Activated T-helper 1 cell treated with Interleukin-2 at 50 U/mL for 16 hours (primary cell): ENCODE data around the gene IGFL3.
"Not testable (repeated sequence)": the region's sequence is repeated elsewhere in the genome, so short reads cannot be mapped to it uniquely, and the experiment has no call there.

Source experiments
- DNase-seq: peaks from one replicate; pipeline ENCODE4 v3.0.0-alpha.2; 2020; ENCODE audit warnings: low read depth

IGFL3 gene

GRCh38 chr19:46125447-46125846 is 959 bp upstream of the IGFL3 start:
- no peak for DNase-seq

- DNase-seq, result no peak
These were observed 6.4 kb downstream of the IGFL3 start for GRCh38 chr19:46118136-46118535.

GRCh38 chr19:46116121-46116520 is 8.4 kb downstream of the IGFL3 start:
- no peak for DNase-seq

- DNase-seq, result no peak
These were observed 8.9 kb downstream of the IGFL3 start for GRCh38 chr19:46115396-46116106.

DNA sequence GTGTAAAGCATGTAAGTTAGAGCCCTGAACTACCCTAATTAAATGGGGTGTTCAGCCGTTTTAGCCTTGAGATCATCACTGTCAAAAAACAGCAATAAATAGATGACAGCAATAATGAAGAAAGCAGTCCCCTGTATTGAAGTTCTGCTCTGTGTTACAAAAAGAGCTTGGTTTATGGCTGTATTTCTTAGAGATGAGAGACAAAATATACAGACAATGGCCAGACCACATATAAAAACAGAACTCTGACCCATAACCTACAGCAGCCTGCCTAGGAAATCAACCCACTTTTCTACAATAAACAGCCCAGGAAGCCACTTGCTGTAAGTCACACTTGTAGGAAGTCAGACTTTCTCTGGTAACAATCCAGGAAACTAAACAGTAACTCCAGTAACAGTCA is 10.8 kb downstream of the IGFL3 start:
- DNase-seq, result no peak

DNA sequence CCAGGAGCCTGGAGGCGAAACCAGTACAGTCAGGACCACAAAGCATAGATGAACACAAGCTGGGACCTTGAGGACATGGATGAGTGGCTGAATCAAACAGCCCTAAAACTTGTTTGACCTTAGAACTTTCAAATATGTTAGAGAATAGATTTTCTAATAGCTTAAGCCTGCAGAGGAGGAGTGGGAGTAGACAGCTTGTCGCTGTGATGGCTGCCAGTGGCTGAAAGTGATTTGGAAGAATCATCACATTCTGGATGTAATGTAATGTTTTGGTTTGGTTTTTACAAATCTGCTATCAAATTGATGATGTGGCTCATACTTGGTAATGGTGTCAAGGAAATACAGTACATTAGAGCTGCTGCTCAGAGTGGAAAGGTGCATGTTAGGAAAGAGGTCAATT is 12.0 kb downstream of the IGFL3 start:
- no peak for DNase-seq

- no peak for DNase-seq
These were observed 13.1 kb downstream of the IGFL3 start for GRCh38 chr19:46111376-46111775.

- no peak for DNase-seq
These were observed 14.6 kb downstream of the IGFL3 start for GRCh38 chr19:46109876-46110275.

DNA sequence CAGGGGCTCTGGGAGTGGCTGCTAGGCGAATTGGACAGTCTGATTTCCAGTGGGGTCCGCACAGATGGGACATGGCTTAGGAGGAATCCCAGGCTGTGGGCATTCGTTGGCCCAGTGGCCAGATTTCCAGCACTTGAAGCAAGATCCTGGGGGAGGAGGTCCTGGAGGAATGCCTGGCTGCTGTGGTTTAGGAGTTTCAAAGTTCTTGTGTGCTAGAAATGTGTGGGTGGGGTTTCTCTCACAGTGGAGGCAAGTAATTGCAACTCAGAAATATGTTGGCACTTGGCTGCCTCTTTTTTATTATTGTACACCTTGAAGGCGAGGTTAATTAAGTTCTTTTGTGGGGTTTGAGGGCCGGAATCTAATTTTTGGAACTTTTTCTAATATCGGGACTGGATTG is 17.1 kb downstream of the IGFL3 start:
- no peak for DNase-seq

- not testable (repeated sequence) for DNase-seq
These were observed 22.2 kb downstream of the IGFL3 start for GRCh38 chr19:46102333-46102732.

DNA sequence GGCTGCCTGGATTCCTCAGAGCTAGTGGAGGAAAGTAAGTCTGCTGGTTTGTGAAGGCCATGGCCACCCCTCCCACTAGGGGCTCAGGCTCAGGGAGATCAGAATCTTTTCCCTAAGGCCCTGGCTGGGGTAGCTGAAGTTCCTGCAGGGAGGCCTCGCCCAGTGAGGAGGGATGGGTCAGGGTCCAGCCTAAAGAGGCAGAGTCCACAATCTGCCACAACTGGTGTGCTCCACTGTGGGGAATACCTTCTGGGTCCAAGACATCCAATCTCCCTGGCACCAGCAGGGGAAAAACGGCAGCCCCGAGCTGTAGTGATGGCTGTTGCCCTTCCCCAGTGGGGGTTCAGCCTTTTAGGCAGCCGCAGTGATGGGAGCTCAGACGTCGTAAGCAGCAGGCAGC is 23.2 kb downstream of the IGFL3 start:
- DNase-seq, result no peak

DNA sequence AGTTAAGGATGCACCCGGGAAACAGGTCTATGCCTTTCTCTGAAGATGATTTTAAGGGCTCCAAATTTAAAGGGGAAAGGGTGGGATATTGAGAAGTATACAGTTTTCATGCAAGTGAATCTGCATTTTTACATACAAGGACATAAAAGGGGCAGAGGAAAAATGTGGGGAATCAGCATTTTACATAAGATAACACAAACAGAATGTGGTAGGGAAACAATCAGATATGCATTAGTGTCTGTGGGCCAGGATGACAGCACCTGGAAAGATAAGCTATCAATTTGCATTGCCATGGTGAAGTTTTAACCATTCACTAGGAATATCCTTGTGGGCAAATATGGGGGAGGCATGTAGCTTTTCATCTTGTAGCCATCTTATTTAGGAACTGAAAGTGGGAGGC is 24.1 kb downstream of the IGFL3 start:
- no peak for DNase-seq

DNA sequence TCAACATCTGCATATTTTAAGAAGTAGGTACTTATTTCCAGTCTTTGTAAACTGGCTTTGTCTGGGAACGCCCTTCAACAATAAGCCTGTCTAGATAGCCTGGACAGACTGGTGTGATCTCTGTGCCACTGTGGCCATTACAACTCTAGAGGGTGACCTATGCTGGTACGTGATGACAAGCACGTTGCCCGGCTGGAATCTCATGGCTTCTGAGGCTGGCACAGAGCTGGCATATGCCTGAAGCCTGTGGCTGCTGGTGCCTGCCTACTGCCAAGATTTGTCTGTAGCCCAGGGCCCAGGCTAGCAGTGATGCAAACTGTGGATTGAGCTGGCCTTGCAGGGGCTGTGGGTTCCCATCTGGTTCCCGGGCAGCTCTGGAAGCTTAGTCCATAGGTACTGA is 34.0 kb downstream of the IGFL3 start:
- no peak for DNase-seq

- DNase-seq, result no peak
These were observed 35.1 kb downstream of the IGFL3 start for GRCh38 chr19:46089432-46089831.

DNA sequence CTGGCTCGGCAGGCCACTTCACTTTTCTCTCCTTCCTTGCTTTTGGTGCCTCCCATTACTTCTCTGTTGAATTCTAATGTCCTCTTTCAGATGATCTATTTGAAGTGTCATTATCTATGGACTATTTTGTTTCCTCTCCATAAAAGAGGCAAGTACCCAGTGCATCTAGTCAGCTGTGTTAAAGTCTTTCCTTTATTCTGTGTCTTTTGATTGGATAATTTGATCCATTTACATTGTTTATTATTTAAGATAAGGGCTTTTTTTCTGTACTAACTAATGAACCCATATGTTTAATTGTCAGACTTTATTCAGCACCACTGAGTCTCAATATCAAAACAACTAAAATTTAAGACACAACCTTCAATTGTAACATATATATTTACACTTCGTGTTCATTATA is 36.4 kb downstream of the IGFL3 start:
- no peak for DNase-seq

GRCh38 chr19:46085888-46086287 is 38.6 kb downstream of the IGFL3 start:
- DNase-seq, result no peak

DNA sequence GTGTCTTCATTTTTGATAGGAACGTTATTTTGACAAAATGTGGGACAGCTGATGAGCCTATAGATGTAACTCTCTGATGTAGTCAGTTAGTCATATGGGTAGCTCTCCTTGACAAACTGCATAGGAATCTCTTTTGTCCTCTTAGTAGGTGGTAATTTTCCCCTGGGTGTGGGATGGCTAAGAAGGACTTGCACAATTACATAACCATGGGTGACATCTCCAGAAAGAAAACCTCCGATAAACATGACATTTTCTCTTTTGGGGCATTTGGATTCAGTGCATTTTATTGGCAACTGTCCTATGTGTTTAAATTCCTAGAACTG is 41.8 kb downstream of the IGFL3 start:
- DNase-seq, result no peak

DNA sequence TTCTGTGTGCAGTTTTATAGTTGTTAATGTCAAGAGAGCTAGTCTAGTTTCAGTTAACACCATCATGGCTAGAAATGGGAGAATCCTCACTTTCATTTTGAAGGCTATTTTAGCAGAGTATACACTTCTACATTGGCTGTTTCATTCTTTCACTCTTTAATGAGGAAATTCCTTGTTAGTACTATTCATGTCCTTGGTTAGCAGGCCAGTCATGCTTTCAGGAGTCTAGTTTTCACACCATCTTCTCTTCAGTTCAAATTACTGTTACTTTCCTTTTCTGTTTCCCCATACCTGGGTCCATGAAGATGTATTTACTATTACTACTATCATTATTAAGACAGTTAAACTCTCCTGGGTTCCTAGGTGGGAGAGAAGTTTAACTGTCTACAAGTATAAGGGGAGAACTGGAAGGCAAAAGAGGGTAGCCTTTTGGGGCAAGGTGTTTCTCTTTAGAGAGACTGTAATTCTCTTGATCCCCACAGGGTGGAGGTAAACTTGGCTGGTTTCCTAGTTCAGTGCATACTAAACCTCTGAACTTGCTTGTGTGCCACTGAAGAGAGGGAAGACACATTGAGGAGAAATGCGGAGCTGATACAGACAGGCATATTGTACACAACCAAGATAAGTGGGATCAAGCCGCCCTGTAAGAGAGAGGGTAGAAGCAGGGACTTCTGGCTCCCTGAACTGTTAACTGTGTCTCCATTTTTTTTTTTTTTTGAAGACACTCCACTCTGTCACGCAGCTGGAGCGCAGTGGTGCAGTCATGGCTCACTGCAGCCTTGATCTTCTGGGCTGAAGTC is 42.4 kb downstream of the IGFL3 start:
- DNase-seq, result no peak

- no peak for DNase-seq
These were observed 43.9 kb downstream of the IGFL3 start for GRCh38 chr19:46080561-46080960.

DNA sequence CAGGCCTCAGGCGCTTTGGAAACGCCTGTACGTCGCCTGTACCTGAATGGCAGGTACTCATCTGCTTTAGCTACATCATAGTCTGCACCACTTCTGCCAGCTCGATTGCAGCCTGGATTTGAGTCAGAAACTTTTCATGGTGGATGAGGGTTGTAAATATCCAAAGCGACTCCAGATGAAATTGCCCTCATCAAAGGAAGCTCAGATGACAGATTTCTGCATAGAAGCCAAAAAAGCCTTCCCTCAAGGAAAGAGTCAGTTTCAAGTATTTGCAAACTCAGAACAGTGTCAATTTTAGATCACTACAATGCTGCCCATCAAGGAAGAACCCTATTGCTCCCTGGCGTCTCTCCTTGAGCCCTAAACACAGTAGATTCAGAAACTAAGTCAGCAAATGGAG is 44.9 kb downstream of the IGFL3 start:
- no peak for DNase-seq

- DNase-seq, result not testable (repeated sequence)
These were observed 45.7 kb downstream of the IGFL3 start for GRCh38 chr19:46078573-46079332.

DNA sequence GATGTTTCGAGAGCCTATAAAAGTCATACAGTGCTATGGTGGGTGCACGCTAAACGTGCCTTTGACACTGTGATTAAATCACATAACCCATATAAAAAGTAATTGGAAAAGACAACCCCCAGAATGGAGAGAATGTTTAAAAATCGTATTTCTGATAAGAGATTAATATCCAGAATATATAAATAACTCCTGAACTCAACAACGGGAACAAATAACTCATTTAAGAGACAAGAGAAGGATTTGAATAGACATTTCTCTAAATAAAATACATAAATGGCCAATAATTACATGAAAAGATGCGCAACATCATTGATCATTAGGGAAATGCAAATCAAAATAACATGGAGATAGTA is 46.7 kb downstream of the IGFL3 start:
- DNase-seq, result no peak
